Measurements from ENCODE around the gene RUNX2. TPM values are rescaled to one million over a fixed set of nuclear protein-coding genes. Genes with fewer than 3 reads are reported as not detected.

Gene RUNX2
- total and polyA plus RNA-seq, 10 donors = 0.86 to 9.4 (median 6.6) TPM

DNA sequence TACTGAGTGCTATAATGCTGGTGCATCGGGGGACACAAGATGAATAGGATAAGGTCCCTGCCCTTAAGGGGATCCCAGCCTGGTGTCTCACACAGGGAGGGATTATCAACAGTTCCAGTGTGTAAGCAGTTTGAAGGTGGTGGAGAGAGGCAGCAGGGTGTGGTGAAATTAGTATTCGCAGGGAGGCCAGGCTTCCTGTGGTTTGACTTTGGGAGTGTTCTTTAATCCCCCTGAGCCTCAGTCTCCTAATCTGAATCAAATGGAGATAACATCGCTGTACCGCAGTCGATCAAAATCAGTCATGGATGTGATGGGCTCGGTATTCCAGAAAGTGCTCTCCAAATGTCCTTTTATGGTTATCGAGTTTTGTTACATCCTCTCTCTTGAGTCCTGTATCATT is 337.7 kb downstream of the RUNX2 start:
- Histone ChIP-seq H3K27me3 (replicated peaks in 1 of 7) (peaks cover 0 to 43% (median 21%) of the 10 kb centered on the region in 7 donors), H3K36me3 (no peaks in the 10 kb centered on the region), H3K4me1 (peaks cover 0 to 15% (median 13%) of the 10 kb centered on the region in 6 donors), H3K4me3 (no peak overlapping the region), H3K9me3 (no peaks in the 10 kb centered on the region), H3K27ac (no peak overlapping the region)
- intact Hi-C loops (cut with DNase I; ENCODE audit: low total_unique reads) = no loop called here
- TF ChIP-seq POLR2AphosphoS5 (IDR thresholded peaks at IDR 0.05) = no peak
- TF ChIP-seq POLR2A (IDR thresholded peaks at IDR 0.05) = no peak
- TF ChIP-seq, protein P1, sequence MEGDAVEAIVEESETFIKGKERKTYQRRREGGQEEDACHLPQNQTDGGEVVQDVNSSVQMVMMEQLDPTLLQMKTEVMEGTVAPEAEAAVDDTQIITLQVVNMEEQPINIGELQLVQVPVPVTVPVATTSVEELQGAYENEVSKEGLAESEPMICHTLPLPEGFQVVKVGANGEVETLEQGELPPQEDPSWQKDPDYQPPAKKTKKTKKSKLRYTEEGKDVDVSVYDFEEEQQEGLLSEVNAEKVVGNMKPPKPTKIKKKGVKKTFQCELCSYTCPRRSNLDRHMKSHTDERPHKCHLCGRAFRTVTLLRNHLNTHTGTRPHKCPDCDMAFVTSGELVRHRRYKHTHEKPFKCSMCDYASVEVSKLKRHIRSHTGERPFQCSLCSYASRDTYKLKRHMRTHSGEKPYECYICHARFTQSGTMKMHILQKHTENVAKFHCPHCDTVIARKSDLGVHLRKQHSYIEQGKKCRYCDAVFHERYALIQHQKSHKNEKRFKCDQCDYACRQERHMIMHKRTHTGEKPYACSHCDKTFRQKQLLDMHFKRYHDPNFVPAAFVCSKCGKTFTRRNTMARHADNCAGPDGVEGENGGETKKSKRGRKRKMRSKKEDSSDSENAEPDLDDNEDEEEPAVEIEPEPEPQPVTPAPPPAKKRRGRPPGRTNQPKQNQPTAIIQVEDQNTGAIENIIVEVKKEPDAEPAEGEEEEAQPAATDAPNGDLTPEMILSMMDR (IDR thresholded peaks at IDR 0.05 in 8 of 11, conservative IDR thresholded peaks at IDR 0.05 in 3 of 11) = no peak
- DNase-seq = no peak
- 74 to 77% (median 76%) methylated on average over 7 of the region's 7 CpGs for WGBS, 5 donors

DNA sequence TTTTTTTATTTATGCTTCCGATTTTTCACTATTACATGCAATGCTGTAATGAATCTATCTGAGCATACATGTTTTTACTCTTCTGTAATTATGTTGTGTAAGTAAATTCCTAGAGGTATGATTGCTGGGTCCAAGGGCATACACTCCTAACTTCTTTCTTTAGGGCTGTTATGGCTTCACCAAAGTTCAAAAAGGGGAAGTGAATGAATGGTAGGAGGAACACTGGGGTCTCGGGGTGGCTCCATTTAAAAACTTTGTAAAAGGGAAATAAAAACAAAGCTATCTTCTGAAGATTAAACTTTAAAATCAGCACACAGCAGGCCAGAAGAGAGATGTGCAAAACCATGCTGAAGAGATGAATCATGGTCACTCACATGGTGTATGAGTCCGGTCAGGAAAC is 338.7 kb downstream of the RUNX2 start:
- intact Hi-C loops (cut with DNase I; ENCODE audit: low total_unique reads) = no loop called here
- Histone ChIP-seq H3K27ac (no peak overlapping the region), H3K9me3 (no peaks in the 10 kb centered on the region), H3K36me3 (no peaks in the 10 kb centered on the region), H3K4me3 (no peak overlapping the region), H3K27me3 (replicated peaks in 1 of 7) (peaks cover 0 to 43% (median 21%) of the 10 kb centered on the region in 7 donors), H3K4me1 (peaks cover 0 to 15% (median 13%) of the 10 kb centered on the region in 6 donors)
- no peak for DNase-seq
- WGBS, 5 donors = 68 to 74% (median 69%) methylated on average over 3 of the region's 3 CpGs
- TF ChIP-seq POLR2AphosphoS5 (IDR thresholded peaks at IDR 0.05) (no peak), POLR2A (IDR thresholded peaks at IDR 0.05) (no peak)
- TF ChIP-seq, protein P1 (IDR thresholded peaks at IDR 0.05 in 8 of 11, conservative IDR thresholded peaks at IDR 0.05 in 3 of 11) = no peak

DNA sequence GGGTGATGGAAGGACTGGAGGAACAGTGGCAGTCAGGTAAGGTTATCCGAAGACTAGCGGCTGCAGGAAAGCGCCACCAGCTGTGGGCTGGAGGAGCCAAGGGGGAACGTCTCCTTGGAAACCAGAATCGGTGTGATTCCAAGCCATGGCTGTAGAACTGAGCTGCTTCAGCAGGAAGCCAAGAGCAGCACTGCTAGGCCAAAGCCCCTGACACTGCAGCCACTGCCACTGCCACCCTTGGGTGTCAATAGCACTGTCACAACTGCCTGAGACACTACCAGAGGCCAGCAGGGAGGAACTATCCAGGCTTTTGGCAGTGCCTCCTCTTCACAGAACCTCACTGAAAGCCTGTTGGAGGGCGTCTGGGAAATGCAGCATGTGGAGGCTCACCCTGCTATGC is 339.2 kb downstream of the RUNX2 start:
- peaks cover 0 to 15% (median 13%) of the 10 kb centered on the region in 6 donors for H3K4me1 ChIP-seq
- no peak overlapping the region for H3K27ac ChIP-seq
- no peak overlapping the region for H3K4me3 ChIP-seq
- H3K36me3 ChIP-seq = no peaks in the 10 kb centered on the region
- no peaks in the 10 kb centered on the region for H3K9me3 ChIP-seq
- TF ChIP-seq POLR2A (IDR thresholded peaks at IDR 0.05) (no peak), POLR2AphosphoS5 (IDR thresholded peaks at IDR 0.05) (no peak)
- TF ChIP-seq, protein P1 (IDR thresholded peaks at IDR 0.05 in 8 of 11, conservative IDR thresholded peaks at IDR 0.05 in 3 of 11) = no peak
- 85 to 90% (median 88%) methylated on average over 6 of the region's 6 CpGs for WGBS, 5 donors
- intact Hi-C loops (cut with DNase I; ENCODE audit: low total_unique reads) = no loop called here
- peaks cover 0 to 39% (median 20%) of the 10 kb centered on the region in 7 donors for H3K27me3 ChIP-seq (replicated peaks in 1 of 7)
- no peak for DNase-seq

DNA sequence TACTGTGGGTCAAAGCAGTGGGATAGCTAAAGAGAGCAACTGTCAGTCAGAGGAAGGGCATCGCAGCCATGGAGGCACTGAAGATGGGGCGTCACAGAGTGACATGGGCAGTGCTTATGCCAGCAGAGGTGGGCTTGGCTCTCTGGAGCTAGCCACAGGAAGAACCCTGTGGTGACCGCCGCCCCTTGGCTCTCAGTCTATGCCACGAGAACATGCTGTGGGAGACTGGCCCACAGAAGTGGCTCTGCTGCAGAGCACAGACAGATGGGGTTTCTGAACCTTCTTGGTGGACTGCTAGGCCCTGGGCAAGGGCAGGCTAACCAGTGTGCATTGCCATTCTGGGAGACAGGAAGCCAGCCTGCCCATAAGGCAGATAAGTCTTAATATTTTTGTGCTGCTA is 339.6 kb downstream of the RUNX2 start:
- Histone ChIP-seq H3K27me3 (replicated peaks in 1 of 7) (peaks cover 0 to 34% (median 18%) of the 10 kb centered on the region in 7 donors), H3K4me1 (peaks cover 0 to 15% (median 13%) of the 10 kb centered on the region in 6 donors), H3K27ac (no peak overlapping the region), H3K9me3 (no peaks in the 10 kb centered on the region), H3K36me3 (no peaks in the 10 kb centered on the region), H3K4me3 (no peak overlapping the region)
- intact Hi-C loops (cut with DNase I; ENCODE audit: low total_unique reads) = no loop called here
- WGBS, 5 donors = 87 to 98% (median 91%) methylated on average over 5 of the region's 5 CpGs
- DNase-seq = no peak
- TF ChIP-seq, protein P1 (IDR thresholded peaks at IDR 0.05 in 8 of 11, conservative IDR thresholded peaks at IDR 0.05 in 3 of 11) = no peak
- TF ChIP-seq POLR2AphosphoS5 (IDR thresholded peaks at IDR 0.05) = no peak
- no peak for TF ChIP-seq POLR2A (IDR thresholded peaks at IDR 0.05)

Measured in spleen (tissue), 11 donors.